H1 (cell line): ENCODE results near the gene CCDC148. TPM values are rescaled to one million over a fixed set of nuclear protein-coding genes. Genes with fewer than 3 reads are reported as not detected.
A peak's percentile ranks its signal among the peaks of the same experiment; 100 is the strongest.

Source experiments
- CTCF ChIA-PET: fragments of 300-600 bp; sonication (Branson Sonifier 250); formaldehyde crosslinking; loops from one replicate; lab custom pipeline; 2021; ENCODE audit not compliant: partially characterized antibody; lab: Charles Lee
- POLR2A ChIA-PET: fragments of 300-600 bp; sonication (Branson Sonifier 250); formaldehyde crosslinking; loops from one replicate; lab custom pipeline; 2021; ENCODE audit warnings: inconsistent platforms; ENCODE audit not compliant: partially characterized antibody; lab: Charles Lee
- DNase-seq, 2 experiments: peaks; one replicate each; pipeline versions ENCODE4 v3.0.0 to v3.0.0-alpha.2; 2010 to 2022; ENCODE audit warnings: low spot score in 2 of 2, low read depth in 1 of 2, mixed read lengths in 1 of 2
- FAIRE-seq: peaks from 2 replicates; lab custom pipeline; 2011; peaks lifted over from hg19 to GRCh38; lab: Jason Lieb, UNC
- H2AFZ ChIP-seq: 2 replicates; pipeline ENCODE4 v1.8.1; 2012; ENCODE audit warnings: low read length, inconsistent platforms
- H2AK5ac ChIP-seq: 2 replicates; pipeline ENCODE4 v1.6.1; 2013; ENCODE audit warnings: low read depth, low read length
- H2BK120ac ChIP-seq: replicated peaks from 2 replicates; pipeline ENCODE3; 2013; ENCODE audit warnings: low read depth, low read length, inconsistent platforms
- H2BK12ac ChIP-seq: 2 replicates; pipeline ENCODE4 v1.6.1; 2013; ENCODE audit warnings: low read depth, low read length
- H2BK15ac ChIP-seq: 2 replicates; pipeline ENCODE4 v1.6.1; 2013; ENCODE audit warnings: low read length
- H2BK20ac ChIP-seq: 2 replicates; pipeline ENCODE4 v1.6.1; 2013; ENCODE audit warnings: low read length
- H2BK5ac ChIP-seq: 2 replicates; pipeline ENCODE4 v1.6.1; 2013; ENCODE audit warnings: low read depth, low read length
- H3K14ac ChIP-seq: 2 replicates; pipeline ENCODE4 v1.6.1; 2013; ENCODE audit warnings: inconsistent platforms; ENCODE audit not compliant: insufficient read length
- H3K18ac ChIP-seq: 2 replicates; pipeline ENCODE4 v1.6.1; 2013; ENCODE audit warnings: low read length; ENCODE audit errors: extremely low read depth
- H3K23ac ChIP-seq: 2 replicates; pipeline ENCODE4 v1.6.1; 2013; ENCODE audit warnings: inconsistent platforms; ENCODE audit not compliant: insufficient read length
- H3K23me2 ChIP-seq: 2 replicates; pipeline ENCODE4 v1.6.1; 2013; ENCODE audit warnings: low read depth, low read length
- H3K27ac ChIP-seq: 2 replicates; pipeline ENCODE4 v1.6.1; 2011; ENCODE audit warnings: low read depth, low read length, inconsistent platforms
- H3K27me3 ChIP-seq, 4 experiments: replicated peaks in 1 of 4; 1 replicate in 1 of 4; 2 replicates in 3 of 4; pipeline versions ENCODE4 v1.6.1 to v1.8.1; 2011 to 2013; ENCODE audit warnings: low read length in 3 of 4, mild to moderate bottlenecking in 3 of 4, inconsistent platforms in 2 of 4, mixed read lengths in 2 of 4, moderate library complexity in 1 of 4; ENCODE audit not compliant: control insufficient read depth in 3 of 4, insufficient read depth in 3 of 4; ENCODE audit errors: extremely low read depth in 1 of 4
- H3K36me3 ChIP-seq, 4 experiments: 2 replicates each; pipeline versions ENCODE4 v1.6.1 to v1.8.1; 2011 to 2013; ENCODE audit warnings: mild to moderate bottlenecking in 4 of 4, low read length in 3 of 4, moderate library complexity in 2 of 4, control low read depth in 1 of 4, inconsistent platforms in 1 of 4; ENCODE audit not compliant: insufficient read depth in 4 of 4, control insufficient read depth in 2 of 4
- H3K4ac ChIP-seq: replicated peaks from 2 replicates; pipeline ENCODE3; 2013; ENCODE audit warnings: low read length, low read depth, mixed read lengths, inconsistent platforms; ENCODE audit not compliant: insufficient read length
- H3K4me1 ChIP-seq, 4 experiments: replicated peaks in 1 of 4; 1 replicate in 1 of 4; 2 replicates in 3 of 4; pipeline versions ENCODE4 v1.6.1 to v1.8.1; 2011 to 2013; ENCODE audit warnings: low read length in 3 of 4, inconsistent platforms in 2 of 4, mixed read lengths in 1 of 4; ENCODE audit not compliant: insufficient read depth in 4 of 4, control insufficient read depth in 3 of 4
- H3K4me2 ChIP-seq, 2 experiments: 2 replicates each; pipeline versions ENCODE4 v1.6.1 to v1.8.1; 2011 to 2013; ENCODE audit warnings: low read depth in 2 of 2, low read length in 2 of 2, control low read depth in 1 of 2, inconsistent platforms in 1 of 2, mild to moderate bottlenecking in 1 of 2; ENCODE audit not compliant: insufficient read depth in 1 of 2
- H3K4me3 ChIP-seq, 4 experiments: fragments of 200-600, 300-600 bp in 1 of 4; sonication (generic), shearing (Covaris generic), sonication (Bioruptor Twin) in 1 of 4; 2 replicates each; pipeline versions ENCODE4 v1.5.1 to v1.8.1; 2011 to 2016; ENCODE audit warnings: low read length in 4 of 4, low read depth in 3 of 4, control low read depth in 2 of 4, inconsistent platforms in 2 of 4, mild to moderate bottlenecking in 2 of 4, mixed read lengths in 1 of 4, moderate library complexity in 1 of 4; ENCODE audit not compliant: insufficient read depth in 2 of 4; ENCODE audit errors: extremely low read depth in 1 of 4
- H3K56ac ChIP-seq: replicated peaks from 2 replicates; pipeline ENCODE3; 2013; ENCODE audit warnings: low read depth, mild to moderate bottlenecking, mixed read lengths, low read length, inconsistent platforms; ENCODE audit not compliant: insufficient read length
- H3K79me1 ChIP-seq: 2 replicates; pipeline ENCODE4 v1.6.1; 2013; ENCODE audit warnings: low read depth, low read length, control low read depth
- H3K79me2 ChIP-seq, 2 experiments: 2 replicates each; pipeline versions ENCODE4 v1.6.1 to v1.8.1; 2012 to 2013; ENCODE audit warnings: low read length in 2 of 2, mild to moderate bottlenecking in 2 of 2, inconsistent platforms in 1 of 2; ENCODE audit not compliant: insufficient read depth in 2 of 2, control insufficient read depth in 1 of 2
- H3K9ac ChIP-seq, 4 experiments: replicated peaks in 1 of 4; 1 replicate in 1 of 4; 2 replicates in 3 of 4; pipeline versions ENCODE4 v1.6.1 to v1.8.1; 2011 to 2013; ENCODE audit warnings: low read depth in 3 of 4, low read length in 3 of 4, control low read depth in 2 of 4, mild to moderate bottlenecking in 2 of 4, moderate library complexity in 2 of 4, inconsistent platforms in 1 of 4; ENCODE audit errors: extremely low read depth in 1 of 4
- H3K9me3 ChIP-seq, 2 experiments: 2 replicates each; pipeline versions ENCODE4 v1.6.1 to v1.8.1; 2012 to 2013; ENCODE audit warnings: mild to moderate bottlenecking in 2 of 2, moderate library complexity in 2 of 2, control low read depth in 1 of 2, inconsistent platforms in 1 of 2, low read depth in 1 of 2, low read length in 1 of 2, mixed read lengths in 1 of 2; ENCODE audit not compliant: insufficient read depth in 2 of 2
- H4K20me1 ChIP-seq, 2 experiments: replicated peaks in 1 of 2; 2 replicates each; pipeline versions ENCODE3 to v1.8.1; 2011 to 2013; ENCODE audit warnings: inconsistent platforms in 2 of 2, low read length in 2 of 2, mild to moderate bottlenecking in 1 of 2; ENCODE audit not compliant: insufficient read depth in 2 of 2, control insufficient read depth in 1 of 2
- H4K5ac ChIP-seq: 2 replicates; pipeline ENCODE4 v1.6.1; 2013; ENCODE audit warnings: low read length, low read depth, mixed read lengths, inconsistent platforms; ENCODE audit not compliant: insufficient read length
- H4K8ac ChIP-seq: 2 replicates; pipeline ENCODE4 v1.8.0; 2013; ENCODE audit warnings: mild to moderate bottlenecking, moderate library complexity, low read length, inconsistent platforms; ENCODE audit not compliant: insufficient read depth; ENCODE audit errors: extremely low read depth
- H4K91ac ChIP-seq: replicated peaks from 2 replicates; pipeline ENCODE3; 2013; ENCODE audit warnings: low read length, mixed read lengths, inconsistent platforms; ENCODE audit not compliant: insufficient read length
- BACH1 ChIP-seq: IDR thresholded peaks from 2 replicates; pipeline ENCODE4 v1.6.1; 2012; ENCODE audit warnings: low read length, improper control_type of control experiment
- KDM1A ChIP-seq: fragments of 200-600, 300-600 bp; sonication (generic); IDR thresholded peaks from 2 replicates; pipeline ENCODE4 v1.7.1; 2016; ENCODE audit warnings: mild to moderate bottlenecking, low read length, borderline replicate concordance
- RNF2 ChIP-seq: fragments of 200-900, 300-1000 bp; sonication (generic); IDR thresholded peaks from 2 replicates; pipeline ENCODE4 v1.7.1; 2016; ENCODE audit warnings: borderline replicate concordance, low read depth, mild to moderate bottlenecking, antibody characterized with exemption, low read length; ENCODE audit not compliant: poor library complexity, severe bottlenecking; ENCODE audit errors: missing control alignments
- SIRT6 ChIP-seq: IDR thresholded peaks from one replicate; pipeline ENCODE4 v1.7.1; 2012; ENCODE audit warnings: low read length, inconsistent platforms
- SIX5 ChIP-seq: IDR thresholded peaks from 2 replicates; pipeline ENCODE4 v1.6.1; 2011; ENCODE audit warnings: mild to moderate bottlenecking, low read depth, low read length
- SP2 ChIP-seq: IDR thresholded peaks from 2 replicates; pipeline ENCODE4 v1.6.1; 2012; ENCODE audit warnings: mild to moderate bottlenecking, low read length, inconsistent platforms
- SRF ChIP-seq: IDR thresholded peaks from 2 replicates; pipeline ENCODE4 v1.6.1; 2011; ENCODE audit warnings: mild to moderate bottlenecking, low read depth, low read length, moderate library complexity
- WGBS, 2 experiments: shearing (Covaris generic) in 1 of 2; methylation state at CpG; one replicate each; pipeline versions ENCODE4 v1.1.6 to v1.1.7; 2013 to 2015; ENCODE audit warnings: low lambda C conversion rate in 2 of 2, mixed read lengths in 2 of 2, inconsistent platforms in 1 of 2, low coverage in 1 of 2, missing lambda C conversion rate in 1 of 2; ENCODE audit not compliant: insufficient replicate concordance in 2 of 2, insufficient coverage in 1 of 2, insufficient read length in 1 of 2; ENCODE audit errors: extremely low coverage in 1 of 2, missing lambda C conversion rate in 1 of 2; 5-methylcytosine and 5-hydroxymethylcytosine counted together
- polyA plus RNA-seq, 7 experiments: library from polyadenylated mRNA; depleted of rRNA in 3 of 7; stranded (reverse) in 5 of 7; unstranded in 2 of 7; fragments of >200 nt in 5 of 7; fragments of 200-250 nt in 2 of 7; gene quantifications; 1 replicate in 5 of 7; 2 replicates in 1 of 7; 4 replicates in 1 of 7; pipeline versions ENCODE4 v1.2.1 to v1.2.3, GENCODE V29; 2011 to 2013; ENCODE audit warnings: missing spikeins in 2 of 7, mixed read lengths in 2 of 7
- total RNA-seq: library from RNA; stranded (reverse); fragmentation: NEBNext Ultra II Directional; extraction: Animal tissue kit (Norgen Biotek cat#: 25700); gene quantifications from 2 replicates; pipeline ENCODE4 v1.2.1, GENCODE V29; 2021
- TF ChIP-seq, protein P1 (sequence below), 3 experiments: IDR thresholded peaks; 1 replicate in 2 of 3; 2 replicates in 1 of 3; pipeline versions ENCODE4 v1.5.1 to v1.6.1; 2011; ENCODE audit warnings: low read length in 3 of 3, mild to moderate bottlenecking in 3 of 3, inconsistent platforms in 2 of 3, low read depth in 1 of 3, moderate library complexity in 1 of 3; ENCODE audit not compliant: insufficient read depth in 1 of 3; ENCODE audit errors: control extremely low read depth in 1 of 3

Gene CCDC148
- total and polyA plus RNA-seq, 2 of the 8 experiments (the other 6 are each of a cell fraction or from before 2014, with no cell fraction given): 0.45 to 1.3 TPM

DNA sequence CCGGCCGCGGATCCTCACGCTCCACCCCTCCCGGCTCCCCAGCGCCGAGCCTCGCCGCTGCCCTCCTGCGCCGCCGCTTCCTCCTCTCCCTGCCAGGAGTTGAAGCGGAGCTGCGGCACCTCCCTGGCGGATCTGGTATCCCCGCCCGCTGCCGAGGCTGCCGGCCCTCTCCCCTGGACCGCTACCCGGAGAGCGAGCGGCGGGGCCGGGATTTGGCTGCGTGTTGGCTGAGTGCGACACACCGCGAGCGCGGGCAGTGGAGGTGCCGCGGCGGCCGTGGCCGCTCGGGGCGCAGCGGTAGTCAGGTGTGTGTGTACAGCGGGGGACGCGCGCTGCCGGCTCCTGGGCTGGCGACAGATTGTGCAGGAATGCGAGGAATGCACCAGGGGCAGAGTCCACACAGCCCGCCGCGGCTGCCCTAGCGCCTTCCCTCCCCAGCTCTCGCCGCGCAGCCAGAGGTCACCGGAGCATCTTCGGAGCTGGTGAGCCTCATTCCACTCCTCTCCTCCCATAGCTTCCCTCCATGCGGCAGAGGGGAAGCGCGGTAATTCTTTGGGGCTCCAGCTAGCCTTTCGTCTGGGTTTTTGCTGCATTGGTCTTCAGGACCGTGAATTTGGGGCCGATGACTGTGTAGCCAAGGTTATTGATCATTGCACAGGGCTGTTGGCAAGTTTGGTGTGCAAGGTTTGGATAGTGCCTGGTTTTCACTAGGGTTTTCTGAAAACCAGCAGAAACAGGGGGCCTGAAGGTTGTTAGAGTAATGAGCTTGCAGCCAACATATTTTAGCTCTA lies 1.5 kb upstream of the CCDC148 start:
- Histone ChIP-seq H2AK5ac (no peak overlapping the region; the same call in 1 of the 2 replicates), H2BK12ac (0 out of 2 replicates have a peak overlapping the region, but pooled peaks have one; percentile 31), H4K20me1 (peaks cover 8 to 9% of the 10 kb centered on the region in 2 experiments), H3K18ac (peak overlapping the region; percentile 95), H3K27me3 (no peaks in the 10 kb centered on the region), H3K23me2 (peaks cover 12% of the 10 kb centered on the region; the same call in 1 of the 2 replicates), H2BK15ac (peak overlapping the region; percentile 49; the same call in 1 of the 2 replicates), H2BK120ac (no peak overlapping the region), H2BK5ac (peak overlapping the region; percentile 86), H3K36me3 (no peaks in the 10 kb centered on the region), H3K4me2 (peak overlapping the region; percentile 84 to 94), H3K9ac (peak overlapping the region; percentile 81 to 91 (median 88)), H3K4ac (no peak overlapping the region), H3K14ac (no peak overlapping the region), H2BK20ac (no peak overlapping the region), H3K56ac (peak overlapping the region; percentile 52), H3K4me3 (peak overlapping the region; percentile 77 to 90 (median 80)), H2AFZ (no peak overlapping the region), H3K79me2 (peaks cover 16 to 49% of the 10 kb centered on the region in 2 experiments), H4K8ac (peak overlapping the region; percentile 81), H3K23ac (no peak overlapping the region), H3K9me3 (no peaks in the 10 kb centered on the region), H3K79me1 (peaks cover 4% of the 10 kb centered on the region; the same call in 1 of the 2 replicates), H4K5ac (peak overlapping the region; percentile 59), H4K91ac (peak overlapping the region; percentile 92), H3K4me1 (peaks cover 2 to 6% (median 4%) of the 10 kb centered on the region in 4 experiments; a peak in 5 of 7 replicates), H3K27ac (peak overlapping the region; percentile 81)
- WGBS, 2 experiments: 1% methylated on average over 41 of the region's 61 CpGs; no CpG with 5 or more reads in 1 of the 2 experiments
- ChIA-PET CTCF (interaction anchor here (0.7 to 3.4 kb wide), 18 partner anchors 9 to 581 kb away, joined by 3 to 13 read pairs (median 4); partner anchors contain the start of gene ACVR1), POLR2A (interaction anchor here (0.5 to 3.1 kb wide), 17 partner anchors 9 to 443 kb away, joined by 3 to 16 read pairs (median 3); no protein-coding TSS in a partner anchor)
- DNase-seq (peak in 1 of 2 experiments; percentile 56), FAIRE-seq (no peak)
- no peak for TF ChIP-seq SRF
- peak; percentile 53; the same call in 1 of the 2 replicates for TF ChIP-seq KDM1A
- TF ChIP-seq SIRT6: no peak
- TF ChIP-seq BACH1: 0 out of 2 replicates have a peak, but pooled peaks have one; percentile 42
- TF ChIP-seq SIX5: no peak
- TF ChIP-seq SP2: no peak
- TF ChIP-seq, protein P1, sequence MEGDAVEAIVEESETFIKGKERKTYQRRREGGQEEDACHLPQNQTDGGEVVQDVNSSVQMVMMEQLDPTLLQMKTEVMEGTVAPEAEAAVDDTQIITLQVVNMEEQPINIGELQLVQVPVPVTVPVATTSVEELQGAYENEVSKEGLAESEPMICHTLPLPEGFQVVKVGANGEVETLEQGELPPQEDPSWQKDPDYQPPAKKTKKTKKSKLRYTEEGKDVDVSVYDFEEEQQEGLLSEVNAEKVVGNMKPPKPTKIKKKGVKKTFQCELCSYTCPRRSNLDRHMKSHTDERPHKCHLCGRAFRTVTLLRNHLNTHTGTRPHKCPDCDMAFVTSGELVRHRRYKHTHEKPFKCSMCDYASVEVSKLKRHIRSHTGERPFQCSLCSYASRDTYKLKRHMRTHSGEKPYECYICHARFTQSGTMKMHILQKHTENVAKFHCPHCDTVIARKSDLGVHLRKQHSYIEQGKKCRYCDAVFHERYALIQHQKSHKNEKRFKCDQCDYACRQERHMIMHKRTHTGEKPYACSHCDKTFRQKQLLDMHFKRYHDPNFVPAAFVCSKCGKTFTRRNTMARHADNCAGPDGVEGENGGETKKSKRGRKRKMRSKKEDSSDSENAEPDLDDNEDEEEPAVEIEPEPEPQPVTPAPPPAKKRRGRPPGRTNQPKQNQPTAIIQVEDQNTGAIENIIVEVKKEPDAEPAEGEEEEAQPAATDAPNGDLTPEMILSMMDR (IDR thresholded peaks at IDR 0.05; ENCODE audit: control extremely low read depth in 1 of 3, insufficient read depth in 1 of 3, low read depth in 1 of 3, low read length in 3 of 3): peak in 1 of 3 experiments; percentile 16; a peak in 1 of 4 replicates
- no peak for TF ChIP-seq RNF2
